Gastroesophageal sphincter (tissue), 4 donors: Measurements from ENCODE around the gene PCGF3. TPM values are rescaled to one million over a fixed set of nuclear protein-coding genes. Genes with fewer than 3 reads are reported as not detected.

Experiments
- ATAC-seq: fragments of 150-250 bp; one replicate; pipeline ENCODE4 v1.9.1; 2016; ENCODE audit warnings: mild to moderate bottlenecking, moderate library complexity
- H3K27ac ChIP-seq, 4 donors: fragments of 200-600 bp; sonication (generic) in 3 of 4; 1 replicate in 3 of 4; 2 replicates in 1 of 4; pipeline ENCODE4 v1.5.1; 2016 to 2019
- H3K27me3 ChIP-seq: fragments of 200-600 bp; sonication (generic); one replicate; pipeline ENCODE4 v1.5.1; 2019
- H3K36me3 ChIP-seq, 2 donors: fragments of 200-600 bp; sonication (generic); one replicate each; pipeline ENCODE4 v1.5.1; 2019; ENCODE audit warnings: control low read depth in 1 of 2
- H3K4me1 ChIP-seq, 3 donors: fragments of 200-600 bp; sonication (generic); 1 replicate in 2 of 3; 2 replicates in 1 of 3; pipeline ENCODE4 v1.5.1; 2016 to 2019; ENCODE audit warnings: control low read depth in 2 of 3
- H3K4me3 ChIP-seq, 2 donors: fragments of 200-600 bp; sonication (generic); one replicate each; pipeline ENCODE4 v1.5.1; 2019; ENCODE audit warnings: mild to moderate bottlenecking in 1 of 2, moderate library complexity in 1 of 2
- H3K9me3 ChIP-seq, 3 donors: fragments of 200-600 bp; sonication (generic); one replicate each; pipeline ENCODE4 v1.5.1; 2017 to 2019; ENCODE audit warnings: control low read depth in 2 of 3
- EP300 ChIP-seq: sonication (generic); formaldehyde crosslinking; IDR thresholded peaks from one replicate; pipeline ENCODE4 v1.6.1; 2017; ENCODE audit warnings: antibody characterized with exemption, mild to moderate bottlenecking
- POLR2A ChIP-seq, 2 donors: fragments of 450-650 bp; IDR thresholded peaks; one replicate each; pipeline ENCODE4 v1.6.1; 2017; ENCODE audit warnings: antibody characterized with exemption in 2 of 2, mild to moderate bottlenecking in 2 of 2, moderate library complexity in 1 of 2
- POLR2AphosphoS5 ChIP-seq: sonication (generic); formaldehyde crosslinking; IDR thresholded peaks from one replicate; pipeline ENCODE4 v1.6.1; 2017; ENCODE audit warnings: antibody characterized with exemption
- WGBS, 2 donors: methylation state at CpG; one replicate each; pipeline ENCODE4 v1.1.5; 2018; ENCODE audit warnings: low coverage in 1 of 2; 5-methylcytosine and 5-hydroxymethylcytosine counted together
- total RNA-seq, 4 donors: library from RNA; depleted of rRNA; stranded (reverse); fragments of >200 nt; gene quantifications; one replicate each; pipeline ENCODE4 v1.1.0, GENCODE V29; 2016
- TF ChIP-seq, protein P1 (sequence below), 4 experiments: fragments of 200-600 bp in 2 of 4; fragments of 450-650 bp in 2 of 4; sonication (generic) in 1 of 4; IDR thresholded peaks; one replicate each; pipeline ENCODE4 v1.5.1; 2017 to 2019; ENCODE audit warnings: antibody characterized with exemption in 4 of 4, mild to moderate bottlenecking in 2 of 4, moderate library complexity in 2 of 4

PCGF3 gene
- total RNA-seq, 4 donors from 2014 or later = 24.4 to 46.5 (median 40.7) TPM

DNA sequence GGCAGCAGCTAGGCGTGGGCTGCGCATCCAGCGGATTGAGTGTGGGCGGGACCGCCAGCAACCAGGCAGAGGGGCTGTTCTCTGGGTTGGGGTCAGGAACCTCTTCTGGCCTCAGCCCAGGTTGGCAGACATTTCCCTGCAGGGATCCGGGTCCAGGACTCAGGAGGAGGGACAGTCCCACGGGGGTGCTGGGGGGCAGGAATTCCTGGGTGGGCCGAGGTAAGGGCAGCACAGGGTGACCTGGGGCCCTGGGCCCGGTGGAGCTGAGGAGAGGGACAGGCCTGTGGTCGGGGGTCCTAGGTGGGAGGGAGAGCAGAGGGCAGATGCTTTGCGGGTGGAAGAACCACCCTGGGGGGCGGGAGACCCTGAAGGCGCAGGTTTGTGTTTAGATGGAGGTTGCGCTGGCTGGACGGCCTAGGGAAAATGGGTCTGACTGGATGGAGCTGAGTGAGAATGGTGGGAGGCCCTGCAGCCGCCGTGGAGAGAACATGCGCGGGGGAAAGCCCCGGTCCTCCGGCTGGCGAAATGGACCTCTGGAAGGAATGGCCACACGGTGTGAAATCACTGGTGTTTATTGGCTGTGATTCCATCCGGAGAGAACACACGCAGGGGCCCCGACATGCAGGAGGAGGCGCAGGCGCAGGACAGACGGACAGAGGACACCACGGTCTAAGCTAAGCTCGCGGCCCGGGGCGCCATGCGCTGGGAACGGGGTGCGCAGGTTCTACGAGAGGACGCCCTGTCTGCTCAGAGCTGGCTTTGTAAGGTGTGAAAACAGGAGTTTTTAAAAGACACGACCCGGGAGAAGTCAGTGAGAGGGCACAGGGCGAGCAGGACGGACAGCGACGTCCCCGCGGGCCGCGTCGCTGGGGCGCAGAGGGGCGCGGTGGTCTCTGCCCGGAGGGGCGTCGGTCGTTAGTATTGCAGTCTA is 79.0 kb downstream of the PCGF3 start:
- no peak overlapping the region for H3K4me3 ChIP-seq
- H3K27ac ChIP-seq = no peak overlapping the region
- no peaks in the 10 kb centered on the region for H3K9me3 ChIP-seq
- ATAC-seq = no peak
- peaks cover 0 to 5% of the 10 kb centered on the region in 2 donors for H3K36me3 ChIP-seq
- peaks cover 55% of the 10 kb centered on the region for H3K27me3 ChIP-seq
- peaks cover 0 to 52% (median 27%) of the 10 kb centered on the region in 3 donors for H3K4me1 ChIP-seq
- WGBS, 2 donors = 67 to 76% methylated on average over 11 to 30 of the region's 57 CpGs
- TF ChIP-seq POLR2AphosphoS5 (no peak), EP300 (no peak), POLR2A (IDR thresholded peaks at IDR 0.05) (no peak)
- TF ChIP-seq, protein P1, sequence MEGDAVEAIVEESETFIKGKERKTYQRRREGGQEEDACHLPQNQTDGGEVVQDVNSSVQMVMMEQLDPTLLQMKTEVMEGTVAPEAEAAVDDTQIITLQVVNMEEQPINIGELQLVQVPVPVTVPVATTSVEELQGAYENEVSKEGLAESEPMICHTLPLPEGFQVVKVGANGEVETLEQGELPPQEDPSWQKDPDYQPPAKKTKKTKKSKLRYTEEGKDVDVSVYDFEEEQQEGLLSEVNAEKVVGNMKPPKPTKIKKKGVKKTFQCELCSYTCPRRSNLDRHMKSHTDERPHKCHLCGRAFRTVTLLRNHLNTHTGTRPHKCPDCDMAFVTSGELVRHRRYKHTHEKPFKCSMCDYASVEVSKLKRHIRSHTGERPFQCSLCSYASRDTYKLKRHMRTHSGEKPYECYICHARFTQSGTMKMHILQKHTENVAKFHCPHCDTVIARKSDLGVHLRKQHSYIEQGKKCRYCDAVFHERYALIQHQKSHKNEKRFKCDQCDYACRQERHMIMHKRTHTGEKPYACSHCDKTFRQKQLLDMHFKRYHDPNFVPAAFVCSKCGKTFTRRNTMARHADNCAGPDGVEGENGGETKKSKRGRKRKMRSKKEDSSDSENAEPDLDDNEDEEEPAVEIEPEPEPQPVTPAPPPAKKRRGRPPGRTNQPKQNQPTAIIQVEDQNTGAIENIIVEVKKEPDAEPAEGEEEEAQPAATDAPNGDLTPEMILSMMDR (IDR thresholded peaks at IDR 0.05) = no peak

DNA sequence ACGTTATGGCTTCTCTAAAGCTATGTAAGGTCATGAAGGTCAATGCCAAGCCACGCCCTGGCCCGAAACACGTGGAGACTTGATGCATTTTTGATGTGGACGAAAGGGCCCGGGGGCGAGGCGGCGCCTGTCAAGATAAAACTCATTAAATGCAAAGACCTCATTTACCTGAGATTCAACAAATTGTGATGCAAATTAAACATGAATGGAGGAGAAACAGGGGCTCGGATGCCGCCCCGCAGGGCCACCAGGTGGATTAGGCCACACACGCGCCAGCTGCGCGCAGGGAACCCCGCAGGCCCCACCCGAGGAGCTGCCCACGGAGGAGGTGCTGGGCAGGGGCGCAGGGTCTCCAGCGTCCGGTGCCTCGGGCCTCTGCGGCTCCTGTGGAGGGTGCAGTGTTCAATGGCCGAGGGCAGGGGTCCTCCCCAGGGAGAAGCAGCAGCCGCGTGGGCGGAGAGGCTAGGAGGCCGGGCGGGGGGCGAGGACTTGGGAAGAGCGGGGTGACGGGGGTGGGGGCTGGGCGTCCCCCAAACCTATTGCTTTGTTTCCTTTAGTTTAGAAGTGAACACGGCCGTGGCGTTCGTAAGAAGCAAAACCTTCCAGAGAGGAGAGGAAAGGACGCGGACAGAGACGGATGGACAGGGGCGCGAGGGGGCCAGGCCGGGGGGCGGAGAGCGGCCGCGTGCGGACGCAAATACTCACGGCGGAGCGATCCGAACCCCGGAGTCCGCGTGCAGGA is 79.9 kb downstream of the PCGF3 start:
- Histone ChIP-seq H3K9me3 (no peaks in the 10 kb centered on the region), H3K4me3 (peak overlapping the region; percentile 1 to 55), H3K27ac (peak overlapping the region in 3 of 4 donors; percentile 62 to 69 (median 66)), H3K36me3 (no peaks in the 10 kb centered on the region), H3K27me3 (peaks cover 63% of the 10 kb centered on the region), H3K4me1 (peaks cover 0 to 43% (median 19%) of the 10 kb centered on the region in 3 donors)
- WGBS, 2 donors = 0% methylated on average over 4 of the region's 57 CpGs; no CpG with 5 or more reads in 1 of the 2 donors
- TF ChIP-seq POLR2A (IDR thresholded peaks at IDR 0.05) = no peak
- TF ChIP-seq POLR2AphosphoS5 = no peak
- no peak for TF ChIP-seq EP300
- TF ChIP-seq, protein P1 (IDR thresholded peaks at IDR 0.05) = no peak
- ATAC-seq = no peak

DNA sequence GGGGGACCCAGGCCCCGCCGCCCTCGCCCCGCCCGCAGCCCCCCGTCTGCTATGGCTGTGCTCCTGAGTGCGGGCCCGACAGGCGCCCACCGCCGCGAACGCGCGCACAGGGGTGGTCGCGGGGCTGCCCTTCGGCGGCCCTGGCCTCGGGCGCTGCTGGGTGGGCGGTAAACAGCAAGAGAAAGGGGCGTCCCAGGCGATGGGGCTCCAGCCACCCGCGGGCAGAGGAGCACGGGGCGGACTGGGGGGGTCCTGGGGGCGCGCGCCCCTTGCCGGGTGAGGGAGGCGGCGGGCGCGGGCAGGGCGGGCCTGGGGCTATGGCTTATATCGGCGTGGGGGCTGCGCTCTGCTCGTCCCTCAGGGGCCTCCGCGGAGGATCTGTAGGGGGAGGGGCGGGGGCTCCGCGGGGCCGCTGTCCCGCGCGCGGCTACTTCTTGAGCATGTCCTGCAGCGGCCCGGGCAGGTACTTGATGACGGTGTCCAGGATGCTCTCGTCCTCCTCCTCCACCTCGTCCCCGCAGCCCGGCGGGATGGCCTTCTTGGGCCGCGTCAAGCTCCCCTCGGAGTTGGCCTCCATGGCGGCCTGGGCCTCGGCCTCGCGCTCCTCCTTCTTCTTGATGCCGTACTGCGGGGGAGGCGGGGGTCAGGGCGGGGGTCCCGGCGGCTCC is 80.6 kb downstream of the PCGF3 start:
- H3K4me1 ChIP-seq = peaks cover 0 to 37% (median 15%) of the 10 kb centered on the region in 3 donors

DNA sequence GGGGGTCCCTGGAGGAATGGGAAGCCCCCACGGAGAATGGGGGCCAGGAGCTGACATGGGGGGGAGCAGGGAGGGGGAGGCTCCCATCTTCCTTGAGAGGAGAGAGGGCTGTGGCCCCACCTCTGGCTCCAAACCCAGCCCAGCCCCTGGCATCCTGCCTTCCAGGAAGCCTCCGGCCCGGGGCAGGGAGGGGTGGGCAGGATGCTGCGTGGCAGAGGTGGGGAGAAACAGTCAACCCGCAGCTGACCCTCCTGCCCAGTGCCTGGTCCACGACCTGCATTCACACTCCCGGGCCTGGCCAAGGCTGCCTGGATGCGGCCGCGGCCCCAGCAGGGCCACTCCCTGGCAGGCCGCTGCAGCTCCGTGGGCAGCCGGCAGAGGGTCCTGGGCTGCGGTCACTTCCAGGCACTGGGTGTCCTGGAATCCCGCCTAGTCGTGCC is 81.2 kb downstream of the PCGF3 start:
- H3K27ac ChIP-seq = peak overlapping the region in 3 of 4 donors; percentile 62 to 69 (median 66)
- H3K4me1 ChIP-seq = peaks cover 0 to 42% (median 17%) of the 10 kb centered on the region in 3 donors
- no peaks in the 10 kb centered on the region for H3K9me3 ChIP-seq
- WGBS, 2 donors = 50% methylated on average over 3 of the region's 16 CpGs; no CpG with 5 or more reads in 1 of the 2 donors
- TF ChIP-seq POLR2AphosphoS5 (no peak), POLR2A (IDR thresholded peaks at IDR 0.05) (no peak), EP300 (no peak)
- TF ChIP-seq, protein P1 (IDR thresholded peaks at IDR 0.05) = no peak
- peak; percentile 2 for ATAC-seq
- H3K36me3 ChIP-seq = no peaks in the 10 kb centered on the region
- H3K4me3 ChIP-seq = peak overlapping the region in 1 of 2 donors; percentile 55
- H3K27me3 ChIP-seq = peaks cover 73% of the 10 kb centered on the region

More for the DNA sequence above, 80.6 kb downstream of the PCGF3 start:
- TF ChIP-seq POLR2A (IDR thresholded peaks at IDR 0.05) (no peak), EP300 (no peak), POLR2AphosphoS5 (no peak)
- TF ChIP-seq, protein P1 (IDR thresholded peaks at IDR 0.05) = no peak
- Histone ChIP-seq H3K4me3 (peak overlapping the region; percentile 1 to 55), H3K27ac (peak overlapping the region in 3 of 4 donors; percentile 62 to 69 (median 66)), H3K9me3 (no peaks in the 10 kb centered on the region), H3K36me3 (no peaks in the 10 kb centered on the region), H3K27me3 (peaks cover 66% of the 10 kb centered on the region)
- ATAC-seq = no peak
- no CpG with 5 or more reads among the region's 72 CpGs for WGBS, 2 donors
